ENCODE results near the gene TMEM135.

TMEM135 gene

DNA sequence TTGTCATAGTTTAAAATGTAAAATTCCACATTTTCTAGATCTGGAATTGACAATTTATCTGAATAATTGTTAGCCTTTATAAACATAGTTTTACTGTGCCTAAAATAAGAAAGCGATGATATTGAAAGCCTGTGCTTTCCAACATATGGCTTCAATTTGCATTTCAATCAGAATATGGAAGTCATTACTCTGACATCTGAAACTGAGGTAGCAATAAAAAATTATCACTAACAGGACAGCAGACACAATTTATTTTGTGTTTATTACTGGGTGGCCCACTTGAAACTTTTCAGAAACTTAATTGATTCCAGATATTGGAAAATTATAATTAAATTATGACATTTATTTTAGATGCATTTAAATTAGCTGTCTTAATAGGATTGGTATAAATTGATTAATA, 78.5 kb downstream of the TMEM135 start:
- Histone ChIP-seq H3K4me1 (no peaks in the 10 kb centered on the region), H3K4me3 (no peak overlapping the region), H3K27me3 (ENCODE audit: low read depth) (no peaks in the 10 kb centered on the region), H3K9me3 (no peaks in the 10 kb centered on the region), H3K36me3 (replicated peaks) (no peaks in the 10 kb centered on the region)
- in situ Hi-C loops (cut with MboI; ENCODE audit: low sequenced_read_pairs) = no loop called here
- DNase-seq (ENCODE audit: low spot score in 2 of 2) = no peak

DNA sequence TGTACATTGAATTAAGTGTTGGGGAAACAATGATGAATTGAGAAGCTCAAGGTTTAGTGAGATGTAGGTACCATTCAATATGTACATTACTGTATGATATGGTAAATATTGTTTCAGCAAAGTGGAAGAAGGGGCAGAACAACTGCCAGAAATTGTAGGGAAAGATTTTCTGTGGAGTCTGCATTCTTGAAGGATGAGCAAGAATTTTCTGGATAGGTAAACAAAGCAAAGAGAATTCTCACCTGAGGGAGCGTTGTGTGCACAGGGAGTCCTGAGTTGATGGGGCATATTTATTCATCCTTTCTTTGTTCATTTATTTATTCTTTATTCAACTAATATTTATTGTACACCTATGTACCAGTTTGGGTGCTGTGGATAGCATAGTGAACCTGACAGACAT, 83.2 kb downstream of the TMEM135 start:
- Histone ChIP-seq H3K36me3 (replicated peaks) (no peaks in the 10 kb centered on the region), H3K27me3 (ENCODE audit: low read depth) (no peaks in the 10 kb centered on the region), H3K9me3 (no peaks in the 10 kb centered on the region), H3K4me3 (no peak overlapping the region), H3K4me1 (no peaks in the 10 kb centered on the region)
- in situ Hi-C loops (cut with MboI; ENCODE audit: low sequenced_read_pairs) = no loop called here
- no peak for DNase-seq (ENCODE audit: low spot score in 2 of 2)

DNA sequence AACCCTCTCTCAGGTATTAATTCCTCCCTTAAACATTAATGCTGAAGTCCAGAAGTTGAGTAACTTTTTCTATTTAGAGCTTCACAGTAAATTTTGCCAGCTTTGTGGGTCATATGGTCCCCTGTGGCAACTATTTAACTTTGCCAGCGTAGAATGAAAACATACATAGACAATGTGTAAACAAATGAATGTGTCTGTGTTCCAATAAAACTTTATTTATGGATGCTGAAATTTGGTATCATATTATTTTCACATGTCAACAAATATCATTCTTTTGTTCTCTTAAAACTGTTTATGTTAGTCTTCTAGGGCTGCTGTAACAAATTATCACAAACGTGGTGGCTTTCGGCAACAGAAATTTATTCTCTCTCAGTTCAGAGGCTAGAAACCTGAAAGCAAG, 85.1 kb downstream of the TMEM135 start:
- DNase-seq (ENCODE audit: low spot score in 2 of 2) = no peak
- in situ Hi-C loops (cut with MboI; ENCODE audit: low sequenced_read_pairs) = no loop called here
- H3K4me1 ChIP-seq = peaks cover 3% of the 10 kb centered on the region; the same call in 1 of the 2 replicates
- H3K4me3 ChIP-seq = no peak overlapping the region
- no peaks in the 10 kb centered on the region for H3K9me3 ChIP-seq
- H3K36me3 ChIP-seq (replicated peaks) = no peaks in the 10 kb centered on the region
- no peaks in the 10 kb centered on the region for H3K27me3 ChIP-seq (ENCODE audit: low read depth)

DNA sequence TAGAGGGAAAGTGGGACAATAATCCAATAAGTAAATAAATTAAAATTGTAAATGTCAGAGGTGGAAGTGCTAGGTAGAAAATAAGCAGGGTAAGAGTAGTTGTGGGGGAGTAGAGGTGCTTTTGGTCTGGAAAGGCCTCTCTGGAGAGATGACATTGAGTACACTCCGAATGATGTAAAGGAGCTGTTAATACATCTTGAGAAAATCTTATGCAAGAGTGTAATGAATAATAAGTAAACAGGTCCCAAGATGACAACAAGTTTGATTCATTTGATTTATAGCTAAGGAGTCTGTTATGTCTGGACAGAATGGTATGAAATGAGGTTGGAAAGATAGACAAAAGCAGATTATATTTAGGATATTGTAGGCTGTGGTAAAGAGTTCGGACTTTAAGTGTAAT, 87.5 kb downstream of the TMEM135 start:
- Histone ChIP-seq H3K9me3 (no peaks in the 10 kb centered on the region), H3K36me3 (replicated peaks) (no peaks in the 10 kb centered on the region), H3K27me3 (ENCODE audit: low read depth) (no peaks in the 10 kb centered on the region), H3K4me3 (no peak overlapping the region), H3K4me1 (peaks cover 3% of the 10 kb centered on the region; the same call in 1 of the 2 replicates)
- DNase-seq (ENCODE audit: low spot score in 2 of 2) = no peak
- in situ Hi-C loops (cut with MboI; ENCODE audit: low sequenced_read_pairs) = no loop called here

DNA sequence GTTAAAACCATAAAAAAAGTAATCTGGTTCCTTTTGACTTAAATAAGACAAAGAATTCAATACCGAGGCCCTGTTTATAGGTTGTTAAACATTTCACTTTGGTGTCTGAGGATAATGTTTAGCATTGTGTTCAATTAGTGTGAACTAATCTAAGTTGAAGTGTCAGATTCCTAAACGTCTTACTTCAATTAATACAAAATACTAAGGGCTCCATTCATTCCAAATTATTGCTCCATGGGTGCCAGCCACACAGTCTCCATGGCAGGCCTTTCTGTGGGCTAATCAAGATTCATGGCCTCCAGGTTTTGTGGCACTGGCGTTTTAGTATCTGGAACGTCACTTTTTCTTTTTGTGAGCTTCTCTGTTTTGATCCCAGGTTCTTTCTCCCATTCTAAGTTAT, 89.4 kb downstream of the TMEM135 start:
- Histone ChIP-seq H3K36me3 (replicated peaks) (no peaks in the 10 kb centered on the region), H3K27me3 (ENCODE audit: low read depth) (no peaks in the 10 kb centered on the region), H3K9me3 (no peaks in the 10 kb centered on the region), H3K4me1 (peaks cover 3% of the 10 kb centered on the region; the same call in 1 of the 2 replicates), H3K4me3 (no peak overlapping the region)
- in situ Hi-C loops (cut with MboI; ENCODE audit: low sequenced_read_pairs) = no loop called here
- DNase-seq (ENCODE audit: low spot score in 2 of 2) = no peak

DNA sequence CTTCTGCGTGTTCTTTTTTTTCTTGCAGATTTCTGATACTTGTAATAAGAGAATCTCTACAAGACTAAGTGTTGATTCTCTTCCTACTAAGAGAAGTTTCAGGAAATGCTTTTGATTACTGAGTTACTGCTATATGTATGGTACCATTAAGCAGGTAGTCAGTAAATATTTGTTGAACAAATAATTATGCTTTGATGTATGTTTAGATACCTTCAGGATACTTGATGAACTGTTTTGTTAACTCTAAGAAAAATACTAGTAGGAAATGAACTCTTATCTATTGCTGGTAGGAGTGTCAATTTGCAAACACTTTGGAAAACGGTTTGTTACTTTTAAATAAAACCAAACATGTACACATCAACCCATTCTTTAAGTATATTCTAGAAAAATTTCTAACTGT, 90.6 kb downstream of the TMEM135 start:
- H3K4me1 ChIP-seq = peaks cover 3% of the 10 kb centered on the region; the same call in 1 of the 2 replicates
- no peaks in the 10 kb centered on the region for H3K27me3 ChIP-seq (ENCODE audit: low read depth)
- no peak overlapping the region for H3K4me3 ChIP-seq
- no peak for DNase-seq (ENCODE audit: low spot score in 2 of 2)
- H3K9me3 ChIP-seq = no peaks in the 10 kb centered on the region
- H3K36me3 ChIP-seq (replicated peaks) = no peaks in the 10 kb centered on the region
- in situ Hi-C loops (cut with MboI; ENCODE audit: low sequenced_read_pairs) = no loop called here

DNA sequence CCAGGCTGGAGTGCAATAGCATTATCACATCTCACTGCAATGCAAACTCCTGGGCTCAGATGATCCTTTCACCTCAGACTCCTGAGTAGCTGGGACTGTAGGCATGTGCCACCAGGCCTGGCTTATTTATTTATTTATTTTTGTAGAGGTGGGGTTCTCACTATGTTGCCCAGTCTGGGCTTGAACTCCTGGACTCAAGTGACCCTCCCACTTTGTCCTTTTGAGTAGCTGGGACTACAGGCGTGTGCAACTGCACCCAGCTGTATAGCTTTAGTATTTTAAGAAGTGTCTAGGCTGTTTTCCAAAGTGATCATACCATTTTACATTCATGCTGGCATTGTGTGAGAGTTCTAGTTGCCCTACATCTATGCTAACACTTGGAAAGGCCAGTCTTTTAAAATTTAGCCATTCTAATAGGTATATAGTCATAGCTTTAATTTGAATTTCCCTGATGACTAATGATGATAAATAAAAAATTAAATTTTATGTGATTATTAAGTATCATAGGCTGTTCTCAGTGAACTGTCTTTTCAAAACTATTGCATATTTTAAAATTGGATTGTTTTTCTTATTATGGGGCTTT, 96.9 kb downstream of the TMEM135 start:
- in situ Hi-C loops (cut with MboI; ENCODE audit: low sequenced_read_pairs) = no loop called here
- Histone ChIP-seq H3K27me3 (ENCODE audit: low read depth) (no peaks in the 10 kb centered on the region), H3K4me1 (no peaks in the 10 kb centered on the region), H3K9me3 (no peaks in the 10 kb centered on the region), H3K4me3 (no peak overlapping the region), H3K36me3 (replicated peaks) (no peaks in the 10 kb centered on the region)
- DNase-seq (ENCODE audit: low spot score in 2 of 2) = no peak

DNA sequence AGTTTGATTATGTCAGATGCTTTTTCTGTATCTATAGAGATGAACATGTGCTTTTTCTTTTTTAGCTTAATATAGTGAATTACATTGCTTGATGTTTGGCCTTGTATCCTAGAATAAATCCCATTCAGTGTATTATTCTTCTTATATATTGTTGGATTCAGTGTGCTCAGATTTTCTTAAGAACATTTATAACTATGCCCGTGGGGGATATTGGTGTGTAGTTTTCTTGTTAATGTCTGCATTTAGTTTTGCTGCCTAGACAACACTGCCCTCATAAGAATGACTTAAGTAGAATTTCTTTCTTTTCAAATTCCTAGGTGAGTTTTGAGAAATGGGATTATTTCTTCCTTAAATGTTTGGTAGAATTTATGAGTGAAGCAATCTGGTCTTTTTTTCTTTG, 98.5 kb downstream of the TMEM135 start:
- no peak for DNase-seq (ENCODE audit: low spot score in 2 of 2)
- H3K27me3 ChIP-seq (ENCODE audit: low read depth) = no peaks in the 10 kb centered on the region
- in situ Hi-C loops (cut with MboI; ENCODE audit: low sequenced_read_pairs) = no loop called here

DNA sequence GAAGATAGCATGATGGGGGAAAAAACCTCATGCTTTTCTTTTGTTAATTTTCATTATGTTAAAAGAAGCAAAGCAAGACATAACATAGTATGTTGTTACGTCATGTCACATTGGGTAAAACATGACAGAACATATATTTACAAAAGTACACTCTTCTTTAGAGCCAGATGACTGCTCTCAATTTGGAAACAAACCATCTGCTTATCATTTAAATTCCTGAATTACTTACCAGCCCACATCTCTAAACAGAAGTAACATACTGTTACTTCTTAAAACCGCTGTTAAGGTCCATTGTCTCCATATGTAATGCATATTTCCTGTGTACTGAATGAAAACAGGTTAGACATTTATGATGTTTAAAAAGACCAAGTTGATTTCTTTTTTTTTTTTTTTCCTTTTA, 100.0 kb downstream of the TMEM135 start:
- Histone ChIP-seq H3K9me3 (no peaks in the 10 kb centered on the region), H3K4me1 (no peaks in the 10 kb centered on the region), H3K36me3 (replicated peaks) (no peaks in the 10 kb centered on the region), H3K27me3 (ENCODE audit: low read depth) (no peaks in the 10 kb centered on the region), H3K4me3 (no peak overlapping the region)
- in situ Hi-C loops (cut with MboI; ENCODE audit: low sequenced_read_pairs) = no loop called here
- no peak for DNase-seq (ENCODE audit: low spot score in 2 of 2)

More for the DNA sequence above, 98.5 kb downstream of the TMEM135 start:
- no peaks in the 10 kb centered on the region for H3K4me1 ChIP-seq
- H3K4me3 ChIP-seq = no peak overlapping the region
- no peaks in the 10 kb centered on the region for H3K9me3 ChIP-seq
- no peaks in the 10 kb centered on the region for H3K36me3 ChIP-seq (replicated peaks)

DNA sequence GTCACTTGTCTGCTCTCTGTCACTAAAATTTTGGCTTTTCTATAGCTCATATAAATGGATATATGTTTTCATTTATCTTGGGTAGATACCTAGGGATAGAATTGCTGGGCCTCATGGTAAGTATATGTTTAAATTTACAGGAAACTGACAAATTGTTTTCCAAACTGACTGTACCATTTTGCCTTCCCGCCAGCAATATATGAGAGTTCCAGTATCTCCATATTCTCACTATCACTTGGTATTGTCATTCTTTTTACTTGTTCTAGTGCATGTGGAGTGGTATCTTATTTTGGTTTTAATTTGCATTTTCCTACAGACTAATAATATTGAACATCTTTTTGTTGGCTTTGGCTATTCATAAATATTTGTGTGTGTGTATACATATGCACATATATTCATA, 101.7 kb downstream of the TMEM135 start:
- Histone ChIP-seq H3K9me3 (no peaks in the 10 kb centered on the region), H3K27me3 (ENCODE audit: low read depth) (no peaks in the 10 kb centered on the region), H3K36me3 (replicated peaks) (no peaks in the 10 kb centered on the region), H3K4me1 (peaks cover 4% of the 10 kb centered on the region), H3K4me3 (no peak overlapping the region)
- no peak for DNase-seq (ENCODE audit: low spot score in 2 of 2)
- in situ Hi-C loops (cut with MboI; ENCODE audit: low sequenced_read_pairs) = no loop called here

DNA sequence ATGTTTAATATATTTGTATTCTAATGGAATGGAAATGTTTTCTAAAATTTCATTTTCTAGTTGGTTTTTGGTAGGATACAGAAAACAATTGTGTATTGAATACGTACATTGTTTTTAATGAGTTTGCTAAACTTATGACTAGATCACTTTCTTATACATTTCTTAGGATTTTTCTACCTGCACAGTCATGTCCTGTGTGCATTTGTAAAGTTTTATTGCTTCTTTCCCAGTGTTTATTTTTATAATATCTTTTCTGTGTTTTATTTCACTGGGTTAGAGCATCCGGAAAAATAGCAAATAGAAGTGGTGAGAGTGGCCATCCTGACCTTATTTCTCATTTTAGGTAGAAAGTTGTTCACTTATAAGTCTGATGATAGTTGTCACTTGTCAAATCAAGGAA, 103.6 kb downstream of the TMEM135 start:
- no peaks in the 10 kb centered on the region for H3K9me3 ChIP-seq
- in situ Hi-C loops (cut with MboI; ENCODE audit: low sequenced_read_pairs) = no loop called here
- DNase-seq (ENCODE audit: low spot score in 2 of 2) = no peak
- no peak overlapping the region for H3K4me3 ChIP-seq
- no peaks in the 10 kb centered on the region for H3K27me3 ChIP-seq (ENCODE audit: low read depth)
- H3K4me1 ChIP-seq = peaks cover 4% of the 10 kb centered on the region
- no peaks in the 10 kb centered on the region for H3K36me3 ChIP-seq (replicated peaks)

DNA sequence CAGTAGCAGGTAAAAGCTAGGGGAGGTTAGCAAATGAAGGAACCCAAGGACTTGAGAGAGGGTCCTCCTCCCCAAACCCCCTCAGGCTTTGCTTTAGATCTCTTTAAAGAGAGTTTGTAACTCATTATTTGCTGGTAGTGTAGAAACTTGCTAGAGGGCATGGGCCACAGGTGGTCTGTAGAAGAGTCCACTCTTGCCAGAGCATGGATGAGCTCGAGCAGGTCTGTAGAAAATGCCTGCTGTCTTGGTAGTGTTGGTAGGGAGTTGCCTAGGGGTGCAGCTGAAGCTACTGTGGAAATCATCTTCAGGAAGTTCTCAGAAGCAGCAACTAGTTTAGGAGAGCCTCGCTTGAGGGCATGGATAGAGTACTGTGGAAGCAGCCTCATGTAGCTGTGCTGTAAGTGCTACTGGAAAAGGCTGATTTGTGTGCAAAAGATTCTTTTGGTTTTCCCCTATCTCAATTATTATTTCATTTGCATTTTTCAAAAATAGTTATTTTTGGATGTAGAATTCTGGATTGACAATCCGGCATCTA, 104.3 kb downstream of the TMEM135 start:
- H3K27me3 ChIP-seq (ENCODE audit: low read depth) = no peaks in the 10 kb centered on the region
- peaks cover 4% of the 10 kb centered on the region for H3K4me1 ChIP-seq
- in situ Hi-C loops (cut with MboI; ENCODE audit: low sequenced_read_pairs) = no loop called here
- H3K9me3 ChIP-seq = no peaks in the 10 kb centered on the region
- no peaks in the 10 kb centered on the region for H3K36me3 ChIP-seq (replicated peaks)
- H3K4me3 ChIP-seq = no peak overlapping the region
- DNase-seq (ENCODE audit: low spot score in 2 of 2) = no peak

DNA sequence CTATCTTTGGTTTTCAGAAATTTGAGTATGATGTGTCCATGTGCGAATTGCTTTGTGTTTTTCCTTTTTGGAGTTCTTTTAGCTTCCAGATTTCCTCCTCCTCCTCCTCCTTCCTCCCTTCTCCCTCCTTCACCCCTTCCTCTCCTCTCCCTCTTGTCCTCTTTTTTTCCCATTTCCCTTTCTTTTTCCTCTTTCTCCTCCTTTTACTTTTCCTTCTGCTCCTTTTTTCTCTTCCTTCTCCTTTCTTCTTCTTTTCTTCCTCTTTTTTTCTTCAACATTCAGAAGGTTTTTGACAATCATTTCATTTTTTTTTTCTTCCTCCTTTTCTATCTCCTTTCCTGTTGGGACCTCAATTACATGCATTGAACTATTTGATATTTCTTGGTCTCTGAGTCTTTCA, 104.9 kb downstream of the TMEM135 start:
- in situ Hi-C loops (cut with MboI; ENCODE audit: low sequenced_read_pairs) = no loop called here
- Histone ChIP-seq H3K4me3 (no peak overlapping the region), H3K27me3 (ENCODE audit: low read depth) (no peaks in the 10 kb centered on the region), H3K9me3 (no peaks in the 10 kb centered on the region), H3K36me3 (replicated peaks) (no peaks in the 10 kb centered on the region), H3K4me1 (peaks cover 4% of the 10 kb centered on the region)
- DNase-seq (ENCODE audit: low spot score in 2 of 2) = no peak

DNA sequence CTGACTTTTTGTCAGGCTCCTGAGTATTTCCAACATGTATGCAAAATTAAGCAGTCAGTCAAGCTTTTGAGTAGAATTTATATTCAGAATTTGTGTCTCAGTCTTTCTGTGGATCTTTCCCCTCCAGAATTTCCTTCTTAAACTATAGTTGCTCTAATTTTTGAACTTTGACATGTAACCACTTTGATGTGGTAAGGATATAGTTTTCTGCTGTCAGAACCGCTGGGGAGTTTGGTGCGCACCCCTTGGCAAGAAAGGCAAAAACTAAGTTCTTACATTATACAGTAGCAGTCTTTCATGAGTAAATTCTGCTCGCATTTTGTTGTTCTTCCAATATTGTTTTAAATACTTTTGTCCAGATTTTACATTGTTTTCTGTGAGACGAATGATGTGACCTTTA, 105.9 kb downstream of the TMEM135 start:
- Histone ChIP-seq H3K9me3 (no peaks in the 10 kb centered on the region), H3K36me3 (replicated peaks) (no peaks in the 10 kb centered on the region), H3K4me3 (no peak overlapping the region), H3K4me1 (peaks cover 4% of the 10 kb centered on the region), H3K27me3 (ENCODE audit: low read depth) (no peaks in the 10 kb centered on the region)
- DNase-seq (ENCODE audit: low spot score in 2 of 2) = no peak
- in situ Hi-C loops (cut with MboI; ENCODE audit: low sequenced_read_pairs) = no loop called here

DNA sequence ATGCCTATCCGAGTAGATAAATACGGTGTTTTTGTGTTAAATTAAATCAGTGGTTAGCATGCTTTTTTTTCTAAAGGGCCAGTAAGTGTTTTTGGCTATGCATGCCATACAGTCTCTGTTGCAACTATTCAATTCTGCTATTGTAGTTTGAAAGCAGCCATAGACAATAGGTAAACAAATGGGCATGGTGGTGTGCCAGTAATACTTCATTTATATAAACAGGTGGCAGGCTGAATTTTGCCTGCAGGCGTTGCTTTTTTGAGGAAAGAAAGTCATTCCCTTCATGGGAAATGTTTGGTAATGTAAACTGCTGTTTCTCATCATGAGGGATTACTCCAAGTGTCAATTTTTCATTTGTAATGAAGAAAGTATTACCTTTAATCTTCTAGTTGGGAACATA, 106.5 kb downstream of the TMEM135 start:
- no peaks in the 10 kb centered on the region for H3K36me3 ChIP-seq (replicated peaks)
- in situ Hi-C loops (cut with MboI; ENCODE audit: low sequenced_read_pairs) = no loop called here
- H3K4me1 ChIP-seq = peaks cover 4% of the 10 kb centered on the region
- H3K9me3 ChIP-seq = no peaks in the 10 kb centered on the region
- H3K4me3 ChIP-seq = no peak overlapping the region
- H3K27me3 ChIP-seq (ENCODE audit: low read depth) = no peaks in the 10 kb centered on the region
- DNase-seq (ENCODE audit: low spot score in 2 of 2) = peak; percentile 21 to 54

Measured in HAP-1 (cell line).